Ascending aorta (tissue), 2 donors: Measurements from ENCODE around the gene USP10. TPM values are rescaled to one million over a fixed set of nuclear protein-coding genes. Genes with fewer than 3 reads are reported as not detected.

ENCODE experiments used
- DNase-seq, 2 donors: peaks; one replicate each; pipeline ENCODE4 v3.0.0-alpha.2; 2019; ENCODE audit warnings: low spot score in 2 of 2
- H3K27ac ChIP-seq, 2 donors: fragments of 200-600 bp; sonication (generic); one replicate each; pipeline ENCODE4 v1.5.1; 2016 to 2017; ENCODE audit warnings: mild to moderate bottlenecking in 1 of 2
- H3K27me3 ChIP-seq: fragments of 200-600 bp; sonication (generic); one replicate; pipeline ENCODE4 v1.5.1; 2017
- H3K36me3 ChIP-seq, 2 donors: fragments of 200-600 bp; sonication (generic); one replicate each; pipeline ENCODE4 v1.5.1; 2016
- H3K4me1 ChIP-seq, 2 donors: fragments of 200-600 bp; sonication (generic); one replicate each; pipeline ENCODE4 v1.5.1; 2016 to 2017; ENCODE audit warnings: mild to moderate bottlenecking in 1 of 2
- H3K4me3 ChIP-seq, 2 donors: fragments of 200-600 bp; sonication (generic); one replicate each; pipeline ENCODE4 v1.5.1; 2016 to 2017; ENCODE audit warnings: mild to moderate bottlenecking in 1 of 2
- H3K9me3 ChIP-seq, 2 donors: fragments of 200-600 bp; sonication (generic); one replicate each; pipeline ENCODE4 v1.5.1; 2016
- intact Hi-C: fragments of 100-400 bp; cut with DNase I; formaldehyde crosslinking; loops from one replicate; pipeline ENCODE4 v1.15.1; 2023
- total RNA-seq: library from RNA; depleted of rRNA; stranded (reverse); fragments of >200 nt; gene quantifications from one replicate; pipeline ENCODE4 v1.1.0, GENCODE V29; 2016
- TF ChIP-seq, protein P1 (sequence below), 3 experiments: fragments of 200-600 bp in 2 of 3; fragments of 450-650 bp in 1 of 3; sonication (generic) in 2 of 3; IDR thresholded peaks; one replicate each; pipeline ENCODE4 v1.5.1; 2016 to 2019; ENCODE audit warnings: antibody characterized with exemption in 3 of 3, mild to moderate bottlenecking in 1 of 3, moderate library complexity in 1 of 3

Gene USP10
- total RNA-seq, 1 donor from 2014 or later: 27.8 TPM

DNA sequence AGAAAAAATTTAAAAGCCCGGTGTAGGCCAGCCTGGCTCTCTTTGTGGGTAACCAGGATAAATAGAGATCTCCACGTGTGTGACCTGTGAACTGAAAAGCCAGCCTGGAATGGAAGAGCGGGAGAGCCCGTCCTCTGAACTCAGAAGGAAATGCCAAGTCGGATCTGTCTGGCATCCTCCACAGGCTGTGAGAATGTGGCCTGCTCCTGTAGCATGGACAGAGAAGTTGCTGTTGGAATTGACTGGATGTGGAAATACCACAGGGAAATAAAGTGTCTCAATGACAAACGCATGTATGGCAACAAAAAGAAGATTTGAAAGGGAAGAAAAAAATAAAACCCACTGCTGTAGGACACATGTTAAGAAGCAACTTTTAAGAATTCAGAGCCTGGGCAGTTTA lies 44.8 kb upstream of the USP10 start:
- Histone ChIP-seq H3K9me3 (no peaks in the 10 kb centered on the region), H3K27ac (no peak overlapping the region), H3K27me3 (no peaks in the 10 kb centered on the region), H3K36me3 (peaks cover 42 to 67% of the 10 kb centered on the region in 2 donors), H3K4me1 (no peaks in the 10 kb centered on the region), H3K4me3 (no peak overlapping the region)
- no peak for DNase-seq
- intact Hi-C loops: no loop called here
- TF ChIP-seq, protein P1, sequence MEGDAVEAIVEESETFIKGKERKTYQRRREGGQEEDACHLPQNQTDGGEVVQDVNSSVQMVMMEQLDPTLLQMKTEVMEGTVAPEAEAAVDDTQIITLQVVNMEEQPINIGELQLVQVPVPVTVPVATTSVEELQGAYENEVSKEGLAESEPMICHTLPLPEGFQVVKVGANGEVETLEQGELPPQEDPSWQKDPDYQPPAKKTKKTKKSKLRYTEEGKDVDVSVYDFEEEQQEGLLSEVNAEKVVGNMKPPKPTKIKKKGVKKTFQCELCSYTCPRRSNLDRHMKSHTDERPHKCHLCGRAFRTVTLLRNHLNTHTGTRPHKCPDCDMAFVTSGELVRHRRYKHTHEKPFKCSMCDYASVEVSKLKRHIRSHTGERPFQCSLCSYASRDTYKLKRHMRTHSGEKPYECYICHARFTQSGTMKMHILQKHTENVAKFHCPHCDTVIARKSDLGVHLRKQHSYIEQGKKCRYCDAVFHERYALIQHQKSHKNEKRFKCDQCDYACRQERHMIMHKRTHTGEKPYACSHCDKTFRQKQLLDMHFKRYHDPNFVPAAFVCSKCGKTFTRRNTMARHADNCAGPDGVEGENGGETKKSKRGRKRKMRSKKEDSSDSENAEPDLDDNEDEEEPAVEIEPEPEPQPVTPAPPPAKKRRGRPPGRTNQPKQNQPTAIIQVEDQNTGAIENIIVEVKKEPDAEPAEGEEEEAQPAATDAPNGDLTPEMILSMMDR (IDR thresholded peaks at IDR 0.05): no peak

DNA sequence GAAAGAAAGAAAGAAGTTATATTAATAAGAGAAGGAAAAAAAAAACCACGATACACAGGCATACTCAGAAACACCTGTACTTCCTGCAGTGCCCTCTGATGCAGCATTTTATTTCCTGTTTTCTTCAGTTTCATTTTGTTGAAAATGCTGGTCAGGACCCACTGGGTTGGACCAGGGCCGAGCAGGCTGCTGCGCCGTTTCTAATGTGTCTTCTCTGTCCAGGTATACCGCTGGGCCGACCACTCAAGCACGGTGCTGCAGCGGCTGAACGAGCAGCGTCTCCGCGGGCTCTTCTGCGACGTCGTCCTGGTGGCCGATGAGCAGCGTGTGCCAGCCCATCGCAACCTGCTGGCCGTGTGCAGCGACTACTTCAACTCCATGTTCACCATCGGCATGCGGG lies 43.2 kb upstream of the USP10 start:
- DNase-seq: no peak
- no peak overlapping the region for H3K4me3 ChIP-seq
- TF ChIP-seq, protein P1 (IDR thresholded peaks at IDR 0.05): no peak
- no peaks in the 10 kb centered on the region for H3K4me1 ChIP-seq
- H3K36me3 ChIP-seq: peaks cover 55 to 73% of the 10 kb centered on the region in 2 donors
- no peaks in the 10 kb centered on the region for H3K9me3 ChIP-seq
- H3K27ac ChIP-seq: no peak overlapping the region
- intact Hi-C loops: no loop called here
- H3K27me3 ChIP-seq: no peaks in the 10 kb centered on the region

GRCh38 chr16:84657229-84657837 lies 42.5 kb upstream of the USP10 start:
- DNase-seq: no peak
- intact Hi-C loops: no loop called here
- H3K27ac ChIP-seq: no peak overlapping the region
- H3K4me1 ChIP-seq: no peaks in the 10 kb centered on the region
- H3K36me3 ChIP-seq: peaks cover 59 to 74% of the 10 kb centered on the region in 2 donors
- TF ChIP-seq, protein P1 (IDR thresholded peaks at IDR 0.05): no peak
- no peaks in the 10 kb centered on the region for H3K9me3 ChIP-seq
- no peaks in the 10 kb centered on the region for H3K27me3 ChIP-seq
- no peak overlapping the region for H3K4me3 ChIP-seq

DNA sequence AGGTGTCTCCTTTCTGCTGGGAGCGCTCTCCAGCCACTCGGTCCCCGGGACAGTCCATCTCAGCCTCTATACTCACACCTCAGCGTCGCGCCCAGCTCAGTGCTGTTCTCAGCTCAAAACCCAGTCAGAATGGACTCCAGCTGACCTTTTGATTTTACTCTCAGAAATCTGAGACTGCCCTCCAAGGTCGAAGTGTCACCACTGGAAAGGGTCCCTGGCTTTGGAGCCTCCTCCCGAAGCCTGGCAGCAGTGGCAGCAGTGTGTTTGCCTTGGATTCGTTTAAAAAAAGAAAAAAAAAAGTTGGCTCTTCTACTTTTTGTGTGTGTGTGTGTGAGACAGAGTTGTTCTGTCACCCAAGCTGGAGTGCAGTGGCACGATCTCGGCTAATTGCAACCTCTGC lies 41.1 kb upstream of the USP10 start:
- no peaks in the 10 kb centered on the region for H3K4me1 ChIP-seq

GRCh38 chr16:84659656-84660300 lies 40.0 kb upstream of the USP10 start:
- Histone ChIP-seq H3K9me3 (no peaks in the 10 kb centered on the region), H3K27ac (no peak overlapping the region), H3K27me3 (no peaks in the 10 kb centered on the region), H3K4me1 (no peaks in the 10 kb centered on the region), H3K36me3 (peaks cover 63 to 88% of the 10 kb centered on the region in 2 donors), H3K4me3 (no peak overlapping the region)
- no peak for DNase-seq
- TF ChIP-seq, protein P1 (IDR thresholded peaks at IDR 0.05): no peak
- intact Hi-C loops: no loop called here

More for the DNA sequence above, 41.1 kb upstream of the USP10 start:
- Histone ChIP-seq H3K9me3 (no peaks in the 10 kb centered on the region), H3K36me3 (peaks cover 60 to 77% of the 10 kb centered on the region in 2 donors), H3K27ac (no peak overlapping the region), H3K27me3 (no peaks in the 10 kb centered on the region), H3K4me3 (no peak overlapping the region)
- TF ChIP-seq, protein P1 (IDR thresholded peaks at IDR 0.05): no peak
- DNase-seq: no peak
- intact Hi-C loops: no loop called here
